A204.1 (cell line): Measurements from ENCODE around the gene CERS4.
"Not testable (repeated sequence)": the region's sequence is repeated elsewhere in the genome, so short reads cannot be mapped to it uniquely, and the experiment has no call there.

Experiments
- FAIRE-seq: peaks from 2 replicates; lab custom pipeline; 2012; peaks lifted over from hg19 to GRCh38; lab: Jason Lieb, UNC

CERS4 gene

GRCh38 chr19:8265872-8266271, 56.7 kb downstream of the CERS4 start:
- FAIRE-seq, result no peak

GRCh38 chr19:8269724-8270123, 60.6 kb downstream of the CERS4 start:
- FAIRE-seq, result no peak

GRCh38 chr19:8276508-8276907, 67.3 kb downstream of the CERS4 start:
- not testable (repeated sequence) for FAIRE-seq

GRCh38 chr19:8291337-8291736, 82.2 kb downstream of the CERS4 start:
- FAIRE-seq, result not testable (repeated sequence)

- no peak for FAIRE-seq
These were observed 93.2 kb downstream of the CERS4 start for GRCh38 chr19:8302357-8302691.

- FAIRE-seq, result no peak
These were observed 93.6 kb downstream of the CERS4 start for GRCh38 chr19:8302734-8303133.

GRCh38 chr19:8304841-8305621, 95.9 kb downstream of the CERS4 start:
- FAIRE-seq, result no peak

GRCh38 chr19:8305798-8306197, 96.6 kb downstream of the CERS4 start:
- no peak for FAIRE-seq

- no peak for FAIRE-seq
These were observed 97.3 kb downstream of the CERS4 start for GRCh38 chr19:8306235-8307054.

GRCh38 chr19:8307400-8307964, 98.3 kb downstream of the CERS4 start:
- no peak for FAIRE-seq

GRCh38 chr19:8307965-8308866, 99.0 kb downstream of the CERS4 start, which contains the start of gene CD320:
Gene CD320 (minus strand): TSS chr19:8308358. CDS start chr19:8308290, 68 bp downstream.
- FAIRE-seq, result peak; percentile 9

GRCh38 chr19:8308891-8309291, 99.7 kb downstream of the CERS4 start:
- no peak for FAIRE-seq

GRCh38 chr19:8310342-8311055, 101.3 kb downstream of the CERS4 start:
- FAIRE-seq, result no peak

- no peak for FAIRE-seq
These were observed 102.5 kb downstream of the CERS4 start for GRCh38 chr19:8311461-8312260.
